Brain microvascular endothelial cell (primary cell): ENCODE measurements around the gene YWHAB.

Source experiments
- DNase-seq: peaks from one replicate; pipeline ENCODE4 v3.0.0-alpha.2; 2020
- H3K27ac ChIP-seq: fragments of 250-450 bp; sonication (Bioruptor Pico); 2 replicates; pipeline ENCODE4 v1.5.1; 2020; ENCODE audit warnings: mild to moderate bottlenecking, moderate library complexity
- H3K27me3 ChIP-seq: fragments of 250-450 bp; sonication (Bioruptor Pico); replicated peaks from 2 replicates; pipeline ENCODE4 v1.5.1; 2020; ENCODE audit warnings: mild to moderate bottlenecking
- H3K36me3 ChIP-seq: fragments of 250-450 bp; sonication (Bioruptor Pico); replicated peaks from 2 replicates; pipeline ENCODE4 v1.5.1; 2020; ENCODE audit warnings: mild to moderate bottlenecking
- H3K4me3 ChIP-seq: 2 replicates; pipeline ENCODE4 v1.5.1; 2011; ENCODE audit warnings: low read depth, mild to moderate bottlenecking, control low read depth, low read length, moderate library complexity
- in situ Hi-C: cut with HindIII; loops from 2 replicates; pipeline ENCODE4 v1.10.0; 2017; ENCODE audit warnings: low sequenced_read_pairs, low pct_ligation_motif_present
- TF ChIP-seq, protein P1 (sequence below): IDR thresholded peaks from 2 replicates; pipeline ENCODE4 v1.5.1; 2011; ENCODE audit warnings: low read depth, mild to moderate bottlenecking, moderate library complexity, low read length, control low read depth, inconsistent platforms; ENCODE audit errors: missing control alignments

The YWHAB gene

DNA sequence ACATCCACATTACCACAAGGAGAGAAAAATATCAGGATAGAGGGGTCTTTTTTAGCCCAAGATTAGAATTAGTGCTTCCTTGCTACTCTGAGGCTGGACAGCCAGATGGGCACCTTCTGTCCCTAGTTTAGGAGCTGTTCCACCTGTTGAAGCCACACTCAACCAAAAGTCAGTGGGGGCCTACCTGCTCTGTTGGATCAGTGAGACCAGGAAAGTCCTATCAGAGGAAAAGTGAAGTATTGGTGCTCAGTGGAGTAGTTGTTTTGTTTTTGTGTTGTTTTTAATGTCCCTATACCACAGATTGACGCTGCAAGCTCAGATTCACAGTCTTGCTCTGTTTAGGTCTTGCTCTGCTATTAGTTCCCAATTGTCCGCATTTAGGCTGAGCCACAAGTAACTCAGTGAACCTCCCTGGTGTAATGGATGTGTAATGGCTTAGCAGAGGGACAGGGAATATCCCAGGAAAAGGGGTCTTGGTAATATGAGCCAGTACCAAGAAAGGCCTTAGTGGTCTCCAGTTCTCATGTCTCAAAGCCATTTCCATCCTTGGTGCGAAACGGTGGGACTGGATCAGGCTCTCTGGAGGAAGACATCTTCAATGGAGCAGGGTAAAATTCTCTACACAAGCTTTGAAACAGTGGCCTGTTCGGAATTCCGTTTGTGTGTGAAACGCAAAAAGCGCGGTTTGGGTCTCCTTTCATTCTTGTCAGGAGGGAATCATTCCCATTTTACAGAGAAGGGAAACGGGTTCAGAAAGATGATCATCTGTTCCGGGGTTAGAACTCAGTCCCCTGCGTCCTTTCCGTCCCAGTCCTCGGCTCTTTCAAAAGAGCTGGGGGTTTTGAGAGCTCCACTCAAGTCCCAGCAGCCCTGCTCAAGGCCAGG lies 23.7 kb downstream of the YWHAB start:
- in situ Hi-C loops: no loop called here
- Histone ChIP-seq H3K36me3 (peaks cover 41% of the 10 kb centered on the region), H3K27me3 (no peaks in the 10 kb centered on the region), H3K4me3 (peak overlapping the region; percentile 77), H3K27ac (no peak overlapping the region)
- TF ChIP-seq, protein P1, sequence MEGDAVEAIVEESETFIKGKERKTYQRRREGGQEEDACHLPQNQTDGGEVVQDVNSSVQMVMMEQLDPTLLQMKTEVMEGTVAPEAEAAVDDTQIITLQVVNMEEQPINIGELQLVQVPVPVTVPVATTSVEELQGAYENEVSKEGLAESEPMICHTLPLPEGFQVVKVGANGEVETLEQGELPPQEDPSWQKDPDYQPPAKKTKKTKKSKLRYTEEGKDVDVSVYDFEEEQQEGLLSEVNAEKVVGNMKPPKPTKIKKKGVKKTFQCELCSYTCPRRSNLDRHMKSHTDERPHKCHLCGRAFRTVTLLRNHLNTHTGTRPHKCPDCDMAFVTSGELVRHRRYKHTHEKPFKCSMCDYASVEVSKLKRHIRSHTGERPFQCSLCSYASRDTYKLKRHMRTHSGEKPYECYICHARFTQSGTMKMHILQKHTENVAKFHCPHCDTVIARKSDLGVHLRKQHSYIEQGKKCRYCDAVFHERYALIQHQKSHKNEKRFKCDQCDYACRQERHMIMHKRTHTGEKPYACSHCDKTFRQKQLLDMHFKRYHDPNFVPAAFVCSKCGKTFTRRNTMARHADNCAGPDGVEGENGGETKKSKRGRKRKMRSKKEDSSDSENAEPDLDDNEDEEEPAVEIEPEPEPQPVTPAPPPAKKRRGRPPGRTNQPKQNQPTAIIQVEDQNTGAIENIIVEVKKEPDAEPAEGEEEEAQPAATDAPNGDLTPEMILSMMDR: no peak
- DNase-seq: no peak

GRCh38 chr20:44909872-44910689 lies 24.6 kb downstream of the YWHAB start, which contains the start of gene PABPC1L:
Gene PABPC1L (plus strand): TSS chr20:44910060. CDS start chr20:44910144, 84 bp downstream.
- Histone ChIP-seq H3K27me3 (no peaks in the 10 kb centered on the region), H3K36me3 (peaks cover 33% of the 10 kb centered on the region), H3K4me3 (peak within 1 kb of the TSS; percentile 77), H3K27ac (peak within 1 kb of the TSS; percentile 1)
- peak; percentile 49 for DNase-seq
- TF ChIP-seq, protein P1: no peak
- in situ Hi-C loops: no loop called here

DNA sequence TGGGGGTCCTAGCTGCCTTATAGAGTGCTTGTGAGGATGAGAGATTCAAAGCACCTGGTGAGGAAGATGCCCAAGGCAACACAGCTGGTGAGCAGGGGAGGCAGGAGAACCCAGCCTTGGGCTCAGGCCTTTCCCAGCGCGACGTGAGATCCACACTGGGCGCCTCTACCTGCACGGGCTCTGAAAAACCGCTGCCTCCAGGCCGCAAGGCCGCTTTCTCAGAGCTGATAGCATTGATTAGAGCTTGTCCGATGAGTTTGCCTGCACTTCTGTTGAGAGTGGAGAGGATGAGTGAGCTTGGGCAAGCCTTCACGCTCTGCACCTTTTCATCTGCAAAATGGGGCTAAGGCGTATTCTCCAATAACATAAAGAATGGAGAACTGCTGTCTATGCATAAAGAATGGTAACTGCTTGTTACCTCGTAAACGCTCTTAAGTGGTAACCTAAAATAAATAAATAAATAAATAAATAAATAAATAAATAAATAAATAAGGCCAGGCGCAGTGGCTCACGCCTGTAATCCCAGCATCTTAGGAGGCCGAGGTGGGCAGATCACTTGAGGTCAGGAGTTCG lies 25.3 kb downstream of the YWHAB start:
- H3K27ac ChIP-seq: no peak overlapping the region

GRCh38 chr20:44911264-44911921 lies 25.9 kb downstream of the YWHAB start:
- no peaks in the 10 kb centered on the region for H3K27me3 ChIP-seq
- in situ Hi-C loops: no loop called here
- H3K36me3 ChIP-seq: peaks cover 23% of the 10 kb centered on the region
- no peak overlapping the region for H3K4me3 ChIP-seq
- DNase-seq: peak; percentile 27
- TF ChIP-seq, protein P1: peak; percentile 70
- H3K27ac ChIP-seq: no peak overlapping the region

More for the DNA sequence above, 25.3 kb downstream of the YWHAB start:
- Histone ChIP-seq H3K36me3 (peaks cover 27% of the 10 kb centered on the region), H3K4me3 (peak overlapping the region; percentile 77), H3K27me3 (no peaks in the 10 kb centered on the region)
- TF ChIP-seq, protein P1: no peak
- DNase-seq: no peak
- in situ Hi-C loops: no loop called here

DNA sequence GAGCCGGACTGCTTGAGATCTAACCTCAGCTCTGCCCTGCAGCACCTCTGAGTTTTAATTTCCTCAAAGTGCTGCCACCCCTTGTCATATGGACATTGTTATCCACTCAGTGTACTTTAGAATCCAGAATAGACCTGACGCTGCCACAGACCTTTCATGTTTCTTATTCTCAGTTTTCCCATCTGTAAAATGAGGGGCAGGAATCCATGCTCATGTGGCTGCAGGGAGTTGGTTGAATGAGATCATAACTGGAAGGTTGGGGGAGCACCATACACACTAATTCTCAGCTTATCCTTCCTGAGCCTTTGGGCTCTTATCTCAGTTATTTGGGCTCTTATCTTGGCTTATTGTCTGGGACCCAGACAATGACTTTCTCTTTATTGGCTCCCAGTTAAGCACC lies 26.7 kb downstream of the YWHAB start:
- in situ Hi-C loops: no loop called here
- Histone ChIP-seq H3K4me3 (no peak overlapping the region), H3K27me3 (no peaks in the 10 kb centered on the region), H3K36me3 (peaks cover 18% of the 10 kb centered on the region), H3K27ac (no peak overlapping the region)
- TF ChIP-seq, protein P1: no peak
- no peak for DNase-seq
